GM18499 (cell line): ENCODE results near the gene PCBP3.
"Not testable (repeated sequence)": the region's sequence is repeated elsewhere in the genome, so short reads cannot be mapped to it uniquely, and the experiment has no call there.

Experiments used
- ATAC-seq: cut with Tn5 transposase; IDR thresholded peaks from one replicate; pipeline ENCODE4 v1.9.1; 2021; ENCODE audit warnings: moderate number of reproducible peaks; ENCODE audit not compliant: insufficient read depth, unreplicated experiment

Gene PCBP3

GRCh38 chr21:45882645-45883044 lies 239.1 kb downstream of the PCBP3 start:
- no peak for ATAC-seq

DNA sequence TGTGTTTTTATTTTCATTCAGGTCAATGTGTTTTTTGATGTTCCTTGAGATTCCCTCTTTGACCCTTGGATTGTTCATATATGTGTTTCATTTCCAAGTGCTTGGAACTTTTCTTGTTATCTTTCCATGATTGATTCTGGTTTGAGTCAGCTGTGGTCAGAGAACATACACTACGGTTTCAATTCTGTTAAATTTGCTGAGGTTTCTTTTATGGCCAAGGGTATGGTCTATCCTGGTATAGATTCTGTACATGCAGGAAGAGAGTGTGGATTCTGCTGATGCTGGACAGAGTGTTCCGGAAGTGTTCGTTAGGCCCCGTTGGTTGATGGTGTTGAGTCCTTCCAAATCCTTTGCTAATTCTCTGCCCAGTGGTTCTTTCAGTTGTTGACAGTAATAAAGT lies 239.6 kb downstream of the PCBP3 start:
- ATAC-seq = no peak

- ATAC-seq = no peak
Measured at GRCh38 chr21:45885597-45885929, 242.0 kb downstream of the PCBP3 start.

DNA sequence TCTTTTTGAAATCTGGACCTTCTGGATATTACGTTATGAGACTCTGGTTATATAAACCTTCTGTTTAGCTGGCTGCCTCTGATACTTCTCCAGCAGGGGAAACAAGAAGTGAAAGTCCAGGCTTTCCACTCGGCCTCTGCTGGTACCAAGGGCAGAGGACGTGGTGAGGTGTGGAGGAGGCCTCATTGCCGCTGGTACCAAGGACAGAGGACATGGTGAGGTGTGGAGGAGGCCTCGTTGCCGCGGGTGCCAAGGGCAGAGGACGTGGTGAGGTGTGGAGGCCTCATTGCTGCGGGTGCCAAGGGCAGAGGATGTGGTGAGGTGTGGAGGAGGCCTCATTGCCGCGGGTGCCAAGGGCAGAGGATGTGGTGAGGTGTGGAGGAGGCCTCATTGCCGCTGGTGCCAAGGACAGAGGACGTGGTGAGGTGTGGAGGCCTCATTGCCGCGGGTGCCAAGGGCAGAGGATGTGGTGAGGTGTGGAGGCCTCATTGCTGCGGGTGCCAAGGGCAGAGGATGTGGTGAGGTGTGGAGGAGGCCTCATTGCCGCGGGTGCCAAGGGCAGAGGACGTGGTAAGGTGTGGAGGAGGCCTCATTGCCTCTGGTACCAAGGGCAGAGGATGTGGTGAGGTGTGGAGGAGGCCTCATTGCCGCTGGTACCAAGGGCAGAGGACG lies 242.5 kb downstream of the PCBP3 start:
- not testable (repeated sequence) for ATAC-seq

GRCh38 chr21:45886610-45887026 lies 243.1 kb downstream of the PCBP3 start:
- no peak for ATAC-seq

- no peak for ATAC-seq
Measured at GRCh38 chr21:45887120-45887611, 243.6 kb downstream of the PCBP3 start.

DNA sequence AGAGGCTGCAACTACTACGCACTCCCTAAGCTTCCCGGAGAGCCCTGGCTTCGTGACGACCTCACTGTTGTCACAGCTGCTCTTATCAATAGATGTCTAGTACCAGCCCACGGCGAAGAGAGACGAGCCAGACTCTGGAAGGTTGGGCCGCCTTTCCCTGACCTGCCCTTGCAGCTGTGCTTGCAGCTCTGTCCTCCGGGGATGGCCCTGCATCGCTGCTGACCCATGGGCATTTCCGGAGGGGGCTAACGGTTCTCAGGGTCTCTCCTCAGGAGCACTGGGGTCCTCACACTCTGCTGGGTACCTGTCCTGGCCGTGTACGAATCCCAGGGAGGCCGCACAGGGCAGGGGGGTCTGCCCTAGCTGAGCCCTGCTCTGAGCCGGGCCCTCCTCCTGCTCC lies 244.3 kb downstream of the PCBP3 start:
- no peak for ATAC-seq

DNA sequence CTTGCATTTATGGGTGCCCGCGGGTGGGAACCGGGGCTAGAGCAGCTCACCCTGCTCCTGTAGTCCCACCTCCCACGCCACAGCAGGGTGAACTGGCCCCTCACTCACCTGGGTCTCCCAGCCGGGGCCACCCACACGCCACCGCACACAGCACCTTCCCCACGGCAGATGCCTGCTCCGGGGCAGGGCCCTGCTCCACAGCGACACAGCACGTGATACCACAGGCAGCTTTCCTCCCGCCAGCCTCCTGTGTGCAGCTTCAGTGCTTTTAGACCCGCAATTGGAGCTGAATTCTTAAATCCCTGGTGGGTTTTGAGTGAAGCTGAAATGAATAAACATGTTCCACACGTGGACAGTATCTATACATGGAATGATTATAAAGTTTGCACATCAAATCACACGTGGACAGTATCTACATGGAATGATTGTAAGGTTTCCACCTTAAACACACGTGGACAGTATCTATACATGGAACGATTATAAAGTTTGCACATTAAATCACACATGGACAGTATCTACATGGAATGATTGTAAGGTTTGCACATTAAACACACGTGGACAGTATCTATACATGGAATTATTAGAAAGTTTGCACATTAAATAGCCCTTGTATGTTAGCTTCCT lies 245.0 kb downstream of the PCBP3 start:
- no peak for ATAC-seq

- no peak for ATAC-seq
Measured at GRCh38 chr21:45889256-45889655, 245.7 kb downstream of the PCBP3 start.

- ATAC-seq = no peak
Measured at GRCh38 chr21:45889961-45890360, 246.4 kb downstream of the PCBP3 start.

DNA sequence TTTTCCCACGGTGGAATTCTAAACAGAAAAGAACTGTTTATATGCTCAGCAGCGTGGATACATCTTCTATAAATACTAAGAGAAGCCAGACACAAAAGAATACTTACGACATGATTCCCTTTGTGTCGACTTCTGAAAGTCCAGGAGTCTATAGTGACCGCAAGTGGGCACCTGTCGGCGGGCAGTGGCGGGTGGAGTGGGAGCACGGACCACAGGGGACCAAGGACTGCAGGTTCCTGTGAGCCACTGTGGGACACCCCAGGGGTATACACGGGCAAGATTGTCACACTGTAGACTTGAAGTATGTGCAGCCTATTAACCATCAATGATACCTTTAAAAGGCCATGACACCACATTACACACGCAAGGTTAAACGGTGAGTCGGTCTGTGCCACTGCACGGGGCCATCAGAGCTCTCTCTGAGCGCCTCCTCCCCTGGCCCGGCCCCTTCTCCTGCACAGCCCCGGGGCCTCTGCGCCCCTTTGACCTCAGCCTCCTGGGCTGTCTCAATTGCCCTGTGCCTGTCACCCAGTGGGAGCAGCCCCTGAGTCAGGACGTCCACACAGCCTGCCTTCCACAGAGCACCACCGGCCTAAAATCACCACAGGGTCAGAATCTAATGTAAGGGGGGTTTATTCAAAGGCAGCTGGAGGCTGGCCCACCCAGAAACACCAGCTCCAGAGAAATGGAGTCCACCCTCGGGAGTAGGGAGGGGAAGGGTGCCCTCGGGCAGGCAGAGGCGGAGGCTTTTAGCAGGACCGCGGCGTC lies 248.0 kb downstream of the PCBP3 start:
- ATAC-seq = no peak

GRCh38 chr21:45892156-45892915 lies 248.8 kb downstream of the PCBP3 start:
- ATAC-seq = no peak

- ATAC-seq = no peak
Measured at GRCh38 chr21:45892916-45893739, 249.6 kb downstream of the PCBP3 start.

DNA sequence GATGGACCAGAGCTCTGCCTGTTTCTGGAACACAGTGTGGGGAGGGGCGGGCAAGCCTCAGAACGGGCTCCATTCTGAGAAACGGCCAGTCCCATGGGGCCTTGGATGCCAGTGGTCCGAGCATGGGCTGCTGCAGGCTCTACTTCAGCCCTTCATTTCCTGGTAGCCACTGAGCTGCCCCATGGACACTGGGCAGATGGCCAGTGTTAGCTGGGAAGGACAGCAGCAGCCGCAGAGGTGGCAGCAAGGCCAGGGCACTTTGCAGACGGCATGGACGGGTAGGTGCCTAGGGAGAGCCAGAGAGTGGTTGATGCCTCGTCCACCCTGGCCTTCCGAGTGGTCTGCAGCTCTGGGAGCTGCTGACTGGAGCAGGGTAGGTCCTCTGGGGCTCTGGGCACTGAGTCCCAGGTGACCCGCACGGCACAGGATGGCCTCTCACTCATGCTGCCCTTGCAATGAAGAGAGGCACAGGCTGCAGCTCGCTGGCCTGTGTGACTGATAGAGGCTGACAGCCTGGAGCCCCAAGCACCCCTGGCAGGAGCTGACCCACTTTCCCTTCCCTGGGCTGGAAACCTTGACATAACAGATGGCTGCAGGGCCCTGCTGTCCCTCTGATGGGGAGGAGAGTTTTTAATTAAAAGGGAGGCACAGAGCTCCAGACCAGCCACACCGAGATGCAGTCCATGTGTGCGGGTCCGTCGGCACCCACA lies 250.4 kb downstream of the PCBP3 start:
- ATAC-seq = no peak

GRCh38 chr21:45894450-45894825 lies 250.9 kb downstream of the PCBP3 start:
- no peak for ATAC-seq

DNA sequence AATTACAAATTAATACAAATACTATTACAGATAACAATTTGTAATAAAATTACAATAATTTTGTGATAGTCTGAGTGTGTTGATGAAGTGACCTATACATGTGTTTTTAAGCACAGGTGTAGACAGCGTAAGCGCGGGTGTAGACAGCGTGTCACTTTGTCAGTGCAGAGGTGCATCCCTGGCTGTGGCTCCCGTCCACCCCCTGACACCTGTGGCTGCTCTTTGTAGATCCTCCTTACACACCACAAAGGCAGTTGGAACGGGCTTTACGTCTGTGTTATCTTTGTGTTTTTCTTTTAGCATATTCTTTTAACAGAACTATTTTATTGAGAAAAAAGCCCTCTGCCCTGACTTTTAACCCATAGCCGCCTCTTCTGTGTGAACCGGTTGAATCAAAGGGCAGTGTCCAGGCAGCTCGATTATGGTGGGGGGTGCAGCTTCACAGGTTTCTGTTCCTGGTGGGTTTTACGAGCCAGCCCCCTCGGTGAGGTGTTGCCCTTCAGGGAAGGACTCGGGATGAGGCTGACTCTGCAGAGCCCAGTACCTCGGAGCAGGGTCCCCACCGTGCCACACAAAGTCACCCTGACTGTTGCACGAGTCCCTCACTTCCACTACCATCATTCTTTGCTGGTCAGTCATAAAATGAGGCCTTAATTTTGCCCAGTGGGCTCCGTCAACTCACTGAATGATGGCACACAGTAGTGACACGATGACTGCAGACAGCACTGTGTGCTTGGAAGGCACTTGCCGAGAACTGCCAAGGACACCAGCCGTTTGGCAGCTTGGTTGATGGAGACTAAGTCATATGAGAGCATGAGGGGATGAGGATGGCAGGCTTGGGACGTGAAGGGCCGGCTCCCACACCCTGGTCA lies 251.6 kb downstream of the PCBP3 start:
- no peak for ATAC-seq

DNA sequence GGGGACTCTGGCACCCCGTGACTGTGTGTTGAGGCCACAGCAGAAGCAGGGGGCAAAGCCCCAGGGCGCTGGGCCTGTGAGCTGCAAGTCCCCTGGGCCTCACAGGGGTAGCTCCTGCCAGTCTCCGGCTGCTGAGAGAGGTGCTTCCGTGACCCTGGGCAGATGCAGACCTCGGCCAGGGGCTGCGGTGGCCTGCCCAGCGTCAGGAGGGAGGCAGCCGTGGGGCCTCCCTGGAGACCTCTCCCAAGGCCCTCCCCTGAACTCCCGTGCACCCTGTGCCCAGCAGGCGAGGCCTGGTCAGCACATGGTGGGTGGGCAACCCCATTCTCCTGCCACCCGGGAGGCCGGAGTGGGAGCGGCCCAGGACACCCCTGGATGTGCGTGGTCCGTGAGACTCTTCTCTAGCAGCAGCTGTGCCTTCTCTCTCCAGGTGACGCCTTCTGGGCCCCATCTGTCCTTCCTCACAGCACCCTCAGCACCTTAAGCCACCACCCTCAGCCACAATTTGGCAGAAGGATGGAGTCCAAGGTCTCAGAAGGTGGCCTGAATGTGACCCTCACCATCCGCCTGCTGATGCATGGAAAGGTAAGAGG lies 252.3 kb downstream of the PCBP3 start:
- ATAC-seq = no peak

GRCh38 chr21:45896431-45896830 lies 252.9 kb downstream of the PCBP3 start:
- ATAC-seq = not testable (repeated sequence)
